MM.1S (cell line): Measurements from ENCODE around the gene ACD.

ENCODE experiments used
- CTCF ChIP-seq: fragments of 300-600 bp; sonication (generic); IDR thresholded peaks from 2 replicates; pipeline ENCODE4 v1.5.1; 2016; ENCODE audit warnings: antibody characterized with exemption, low read length, mixed read lengths
- EZH2 ChIP-seq: fragments of 300-600 bp; sonication (generic); optimal IDR thresholded peaks from 2 replicates; pipeline ENCODE3; 2017; ENCODE audit warnings: low read depth, mild to moderate bottlenecking, antibody characterized with exemption, low read length, mixed read lengths

GRCh38 chr16:67694611-67695010 lies 34.6 kb upstream of the ACD start:
- no peak for TF ChIP-seq CTCF
- no peak for TF ChIP-seq EZH2
